Kidney (tissue), 14 donors: ENCODE data around the gene MAP3K14. TPM values are rescaled to one million over a fixed set of nuclear protein-coding genes. Genes with fewer than 3 reads are reported as not detected.

Experiments used
- DNase-seq, 5 donors: peaks; one replicate each; pipeline ENCODE4 v3.0.0-alpha.2; 2013 to 2020
- FAIRE-seq: peaks from 2 replicates; lab custom pipeline; 2012; peaks lifted over from hg19 to GRCh38; lab: Jason Lieb, UNC
- H3K27ac ChIP-seq, 2 donors: one replicate each; pipeline ENCODE4 v1.7.0; 2013; ENCODE audit warnings: low read depth in 2 of 2, low read length in 2 of 2, inconsistent platforms in 1 of 2
- H3K27me3 ChIP-seq: one replicate; pipeline ENCODE4 v1.7.1; 2013; ENCODE audit warnings: low read length, inconsistent platforms; ENCODE audit not compliant: control insufficient read depth, insufficient read depth
- H3K36me3 ChIP-seq, 3 donors: one replicate each; pipeline versions ENCODE4 v1.7.0 to v1.7.1; 2013; ENCODE audit warnings: low read length in 3 of 3, control low read depth in 1 of 3, inconsistent platforms in 1 of 3; ENCODE audit not compliant: insufficient read depth in 3 of 3, control insufficient read depth in 2 of 3
- H3K4me1 ChIP-seq, 3 donors: one replicate each; pipeline versions ENCODE4 v1.7.0 to v1.7.1; 2013; ENCODE audit warnings: low read length in 3 of 3, inconsistent platforms in 1 of 3, low read depth in 1 of 3; ENCODE audit not compliant: control insufficient read depth in 2 of 3, insufficient read depth in 2 of 3
- H3K4me3 ChIP-seq, 3 donors: one replicate each; pipeline versions ENCODE4 v1.7.0 to v1.8.1; 2013; ENCODE audit warnings: low read length in 3 of 3, control low read depth in 1 of 3, inconsistent platforms in 1 of 3
- H3K9ac ChIP-seq, 3 donors: one replicate each; pipeline versions ENCODE4 v1.7.0 to v1.7.1; 2013; ENCODE audit warnings: low read length in 3 of 3, control low read depth in 1 of 3, inconsistent platforms in 1 of 3
- H3K9me3 ChIP-seq, 3 donors: one replicate each; pipeline versions ENCODE4 v1.7.0 to v1.7.1; 2013; ENCODE audit warnings: low read length in 3 of 3, control low read depth in 1 of 3, inconsistent platforms in 1 of 3; ENCODE audit not compliant: control insufficient read depth in 2 of 3, insufficient read depth in 1 of 3
- CTCF ChIP-seq: IDR thresholded peaks from 3 replicates; pipeline ENCODE4 v1.5.1; 2012; ENCODE audit warnings: mild to moderate bottlenecking, moderate library complexity, borderline replicate concordance; ENCODE audit not compliant: insufficient read depth; ENCODE audit errors: extremely low read depth
- intact Hi-C: fragments of 100-400 bp; cut with DNase I; formaldehyde crosslinking; loops from one replicate; pipeline ENCODE4 v1.11.1; 2022
- polyA plus RNA-seq: library from polyadenylated mRNA; stranded (reverse); fragments of 350-450 nt; fragmentation: Illumina TruSeq; extraction: RNeasy Lipid Tissue Mini Kit (QIAGEN cat#74804); gene quantifications from one replicate; pipeline ENCODE4 v1.2.3, GENCODE V29; 2014; ENCODE audit warnings: low read depth, low replicate concordance; ENCODE audit not compliant: insufficient read depth
- total RNA-seq: library from RNA; stranded (reverse); fragmentation: NEBNext Ultra II Directional; extraction: Animal tissue kit (Norgen Biotek cat#: 25700); gene quantifications from one replicate; pipeline ENCODE4 v1.2.1, GENCODE V29; 2021
- donor health status: control.
- donor health status: control.
- donor health status: control.
- donor health status: control.
- donor health status: control.
- donor health status: DM: yes; HTN: yes; CAD: no.
- donor health status: Normal renal cell carcinoma (clear cell type).

MAP3K14 gene
- total and polyA plus RNA-seq, 2 donors from 2014 or later = 7.6 to 24.5 TPM

- Histone ChIP-seq H3K9me3 (no peaks in the 10 kb centered on the region), H3K36me3 (no peaks in the 10 kb centered on the region), H3K9ac (no peak overlapping the region), H3K27ac (no peak overlapping the region), H3K4me1 (no peaks in the 10 kb centered on the region), H3K27me3 (no peaks in the 10 kb centered on the region), H3K4me3 (no peak overlapping the region)
- TF ChIP-seq CTCF = peak; percentile 13
- no peak for FAIRE-seq
- peak in 4 of 5 donors; percentile 53 to 73 (median 64) for DNase-seq
- intact Hi-C loops = no loop called here
Observed at GRCh38 chr17:45234641-45235415, 82.0 kb downstream of the MAP3K14 start.

GRCh38 chr17:45233423-45233924 lies 83.3 kb downstream of the MAP3K14 start:
- TF ChIP-seq CTCF = no peak
- Histone ChIP-seq H3K9ac (no peak overlapping the region), H3K27me3 (no peaks in the 10 kb centered on the region), H3K4me3 (no peak overlapping the region), H3K4me1 (peaks cover 0 to 2% (median 0%) of the 10 kb centered on the region in 3 donors), H3K27ac (no peak overlapping the region), H3K9me3 (no peaks in the 10 kb centered on the region), H3K36me3 (no peaks in the 10 kb centered on the region)
- DNase-seq (peak in 1 of 5 donors; percentile 28), FAIRE-seq (no peak)
- intact Hi-C loops = no loop called here

- no peaks in the 10 kb centered on the region for H3K36me3 ChIP-seq
- no peaks in the 10 kb centered on the region for H3K27me3 ChIP-seq
- no peak overlapping the region for H3K9ac ChIP-seq
- no peak overlapping the region for H3K27ac ChIP-seq
- intact Hi-C loops = no loop called here
- TF ChIP-seq CTCF = no peak
- no peak for FAIRE-seq
- DNase-seq = peak in 1 of 5 donors; percentile 26
- H3K4me3 ChIP-seq = no peak overlapping the region
- peaks cover 0 to 2% (median 0%) of the 10 kb centered on the region in 3 donors for H3K4me1 ChIP-seq
- no peaks in the 10 kb centered on the region for H3K9me3 ChIP-seq
Observed at GRCh38 chr17:45232514-45233422, 84.1 kb downstream of the MAP3K14 start.
